Heart left ventricle (tissue), 13 donors: Measurements from ENCODE around the gene PRRT1B.

Experiments used
- POLR2A ChIP-seq, 2 donors: fragments of 450-650 bp; IDR thresholded peaks; one replicate each; pipeline ENCODE4 v1.6.1; 2017; ENCODE audit warnings: antibody characterized with exemption in 2 of 2, mild to moderate bottlenecking in 2 of 2, moderate library complexity in 2 of 2
- TF ChIP-seq, protein P1 (sequence below), 12 donors: fragments of 200-600 bp; sonication (generic) in 4 of 12; IDR thresholded peaks; one replicate each; pipeline versions ENCODE4 v1.5.0 to v1.8.0; 2018 to 2022; ENCODE audit warnings: antibody characterized with exemption in 12 of 12, mild to moderate bottlenecking in 5 of 12
- donor health status: ischemic (EF 13 %, LVEDD 7.1; RV severe dilation, severe dysfunction).
- donor health status: DM: no; HTN: yes; CAD: no.
- donor health status: DM: no; HTN: no; CAD: no.
- donor health status: ischemic (EF 25% LVEDD 6.9; RV normal size, moderate dysfunction).
- donor health status: ischemic (EF 25% LVEDD 5.7; RV mildly dilated, moderate dysfunction).
- donor health status: ischemic (EF 35%, LVEDD 5.7; RV mildly dilated, moderate dysfunction).
- donor health status: nonischemic (EF 11% LVEDD 7.7; RV severe dilation, severe dysfunction).
- donor health status: DM: yes; HTN: yes; CAD: no.
- donor health status: PGD.
- donor health status: ischemic (EF 29% LVEDD 5.4; RV normal size, mild dysfunction).
- donor health status: nonischemic (EF 23%, LVEDD 6.1; RV moderate dilation, normal function).

DNA sequence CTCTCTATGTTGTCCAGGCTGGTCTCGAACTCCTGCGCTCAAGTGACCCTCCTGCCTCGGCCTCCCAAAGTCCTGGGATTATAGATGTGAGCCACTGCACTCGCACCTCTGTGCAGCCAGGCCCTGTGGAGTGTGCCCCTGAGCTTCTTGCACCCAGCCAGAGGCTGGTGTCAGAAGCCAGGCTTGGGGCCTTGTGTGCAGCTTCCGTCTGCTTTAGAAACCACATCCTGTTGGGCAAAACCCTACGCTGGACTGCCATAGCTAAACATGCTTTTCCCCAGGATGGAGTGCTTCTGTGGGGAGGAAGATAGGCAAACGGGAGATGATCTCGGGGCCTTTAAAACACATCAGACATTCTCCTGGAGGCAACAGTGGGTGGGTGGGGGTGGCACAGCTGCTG lies 40.1 kb downstream of the PRRT1B start:
- TF ChIP-seq, protein P1, sequence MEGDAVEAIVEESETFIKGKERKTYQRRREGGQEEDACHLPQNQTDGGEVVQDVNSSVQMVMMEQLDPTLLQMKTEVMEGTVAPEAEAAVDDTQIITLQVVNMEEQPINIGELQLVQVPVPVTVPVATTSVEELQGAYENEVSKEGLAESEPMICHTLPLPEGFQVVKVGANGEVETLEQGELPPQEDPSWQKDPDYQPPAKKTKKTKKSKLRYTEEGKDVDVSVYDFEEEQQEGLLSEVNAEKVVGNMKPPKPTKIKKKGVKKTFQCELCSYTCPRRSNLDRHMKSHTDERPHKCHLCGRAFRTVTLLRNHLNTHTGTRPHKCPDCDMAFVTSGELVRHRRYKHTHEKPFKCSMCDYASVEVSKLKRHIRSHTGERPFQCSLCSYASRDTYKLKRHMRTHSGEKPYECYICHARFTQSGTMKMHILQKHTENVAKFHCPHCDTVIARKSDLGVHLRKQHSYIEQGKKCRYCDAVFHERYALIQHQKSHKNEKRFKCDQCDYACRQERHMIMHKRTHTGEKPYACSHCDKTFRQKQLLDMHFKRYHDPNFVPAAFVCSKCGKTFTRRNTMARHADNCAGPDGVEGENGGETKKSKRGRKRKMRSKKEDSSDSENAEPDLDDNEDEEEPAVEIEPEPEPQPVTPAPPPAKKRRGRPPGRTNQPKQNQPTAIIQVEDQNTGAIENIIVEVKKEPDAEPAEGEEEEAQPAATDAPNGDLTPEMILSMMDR (IDR thresholded peaks at IDR 0.05) = no peak
- TF ChIP-seq POLR2A (IDR thresholded peaks at IDR 0.05) = no peak
